ENCODE data around the gene GJB3.
"Not testable (repeated sequence)": the region's sequence is repeated elsewhere in the genome, so short reads cannot be mapped to it uniquely, and the experiment has no call there.

The GJB3 gene

GRCh38 chr1:34761176-34761761 is 19.7 kb upstream of the GJB3 start:
- no peak for DNase-seq

GRCh38 chr1:34761776-34762307 is 19.2 kb upstream of the GJB3 start:
- no peak for DNase-seq

GRCh38 chr1:34762474-34763141 is 18.4 kb upstream of the GJB3 start:
- DNase-seq, result no peak

- no peak for DNase-seq
Observed at GRCh38 chr1:34763142-34763781, 17.8 kb upstream of the GJB3 start.

- DNase-seq, result no peak
Observed at GRCh38 chr1:34768856-34769255, 12.2 kb upstream of the GJB3 start.

DNA sequence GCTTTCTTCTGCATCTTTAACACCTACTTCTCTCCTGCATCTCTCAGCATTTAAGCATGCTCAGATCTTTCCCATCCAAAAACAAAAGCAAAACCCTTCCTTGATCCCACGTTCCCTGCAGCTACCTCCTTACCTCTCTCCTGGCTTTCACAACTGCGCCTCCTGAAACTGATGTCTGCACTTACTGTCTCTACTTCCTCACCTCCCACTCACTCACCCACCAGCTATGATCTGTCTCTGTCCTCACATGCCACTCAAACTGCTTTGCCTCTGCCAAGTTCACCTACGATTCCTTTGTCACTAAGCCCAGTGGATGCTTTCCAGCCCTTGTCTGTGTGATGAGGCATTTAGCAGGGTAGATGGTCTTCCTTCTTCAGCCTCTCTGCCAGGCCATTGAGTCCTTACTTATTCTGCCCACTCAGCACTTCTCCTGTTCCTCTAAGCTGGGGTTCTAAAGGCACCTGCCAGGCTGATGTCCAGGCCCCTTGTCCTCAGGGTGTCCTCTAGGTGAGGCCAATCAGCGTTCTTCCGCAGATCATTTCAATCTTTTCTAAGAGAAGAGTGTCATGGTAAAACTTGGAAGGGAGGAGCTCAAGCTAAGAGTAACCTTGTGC is 10.0 kb upstream of the GJB3 start:
- DNase-seq, result no peak

DNA sequence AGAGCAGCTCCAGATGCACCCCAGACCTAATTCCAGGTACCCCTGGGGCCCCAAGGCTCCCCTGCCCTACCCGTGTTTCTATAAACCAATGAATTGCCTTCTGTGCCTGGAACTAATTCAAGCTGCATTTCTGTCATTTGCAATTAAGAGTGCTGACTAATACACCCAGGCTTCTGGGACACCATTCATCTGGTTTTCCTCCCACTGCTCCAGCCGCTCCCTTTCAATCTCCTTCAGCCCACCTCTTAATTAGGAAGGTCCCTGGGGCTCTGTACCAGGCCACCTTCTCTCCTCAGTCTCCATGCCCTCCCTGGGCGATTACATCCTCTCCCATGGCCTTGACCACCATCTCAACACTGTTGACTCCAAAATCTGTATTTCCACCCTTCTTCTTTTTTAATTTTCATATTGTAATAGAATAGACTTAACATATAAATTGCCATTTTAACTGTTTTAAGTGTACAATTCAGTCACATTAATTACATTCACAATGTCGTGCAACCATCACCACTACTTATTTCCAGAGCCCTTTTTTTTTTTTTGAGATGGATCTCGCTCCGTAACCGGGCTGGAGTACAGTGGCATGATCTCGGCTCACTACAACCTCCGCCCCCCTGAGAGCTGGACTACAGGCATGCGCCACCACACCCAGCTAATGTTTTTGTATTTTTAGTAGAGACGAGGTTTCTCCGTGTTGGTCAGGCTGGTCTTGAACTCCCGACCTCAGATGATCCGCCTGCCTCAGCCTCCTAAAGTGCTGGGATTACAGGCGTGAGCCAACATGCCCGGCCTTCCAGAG is 9.2 kb upstream of the GJB3 start:
- DNase-seq, result no peak

DNA sequence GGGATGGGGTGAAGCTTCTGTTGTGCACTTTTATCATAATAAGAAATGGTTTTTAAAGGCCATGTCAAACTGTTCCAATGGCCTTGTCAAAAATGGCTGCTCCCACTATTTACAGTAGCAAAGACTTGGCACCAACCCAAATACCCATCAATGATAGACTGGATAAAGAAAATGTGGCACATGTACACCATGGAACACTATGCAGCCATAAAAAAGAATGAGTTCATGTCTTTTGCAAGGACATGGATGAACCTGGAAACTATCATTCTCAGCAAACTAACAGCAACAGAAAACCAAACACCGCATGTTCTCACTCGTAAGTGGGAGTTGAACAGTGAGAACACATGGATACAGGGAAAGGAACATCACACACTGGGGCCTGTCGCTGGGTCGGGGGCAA is 7.9 kb upstream of the GJB3 start:
- DNase-seq, result not testable (repeated sequence)

GRCh38 chr1:34774957-34775356 is 6.1 kb upstream of the GJB3 start:
- DNase-seq, result no peak

DNA sequence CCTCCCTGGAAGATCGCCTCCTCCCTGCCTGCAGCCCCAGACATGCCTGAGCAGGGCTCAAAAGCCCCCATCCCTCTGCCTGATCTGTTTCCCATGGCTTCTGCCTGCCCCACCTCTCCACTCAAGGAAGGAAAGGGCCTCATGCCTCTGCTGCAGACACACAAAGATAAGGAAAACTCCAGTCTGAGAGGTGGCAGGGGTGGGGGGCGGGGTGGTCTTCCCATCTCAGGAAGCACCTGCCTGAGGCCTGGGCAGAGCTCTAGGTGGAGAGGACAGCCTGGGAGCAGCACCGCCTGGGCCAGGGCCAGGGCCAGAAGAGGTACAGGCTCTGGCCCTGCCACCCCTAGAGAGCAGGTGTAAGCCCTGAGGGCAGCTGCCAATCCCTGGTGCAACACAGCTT is 4.1 kb upstream of the GJB3 start:
- no peak for DNase-seq

DNA sequence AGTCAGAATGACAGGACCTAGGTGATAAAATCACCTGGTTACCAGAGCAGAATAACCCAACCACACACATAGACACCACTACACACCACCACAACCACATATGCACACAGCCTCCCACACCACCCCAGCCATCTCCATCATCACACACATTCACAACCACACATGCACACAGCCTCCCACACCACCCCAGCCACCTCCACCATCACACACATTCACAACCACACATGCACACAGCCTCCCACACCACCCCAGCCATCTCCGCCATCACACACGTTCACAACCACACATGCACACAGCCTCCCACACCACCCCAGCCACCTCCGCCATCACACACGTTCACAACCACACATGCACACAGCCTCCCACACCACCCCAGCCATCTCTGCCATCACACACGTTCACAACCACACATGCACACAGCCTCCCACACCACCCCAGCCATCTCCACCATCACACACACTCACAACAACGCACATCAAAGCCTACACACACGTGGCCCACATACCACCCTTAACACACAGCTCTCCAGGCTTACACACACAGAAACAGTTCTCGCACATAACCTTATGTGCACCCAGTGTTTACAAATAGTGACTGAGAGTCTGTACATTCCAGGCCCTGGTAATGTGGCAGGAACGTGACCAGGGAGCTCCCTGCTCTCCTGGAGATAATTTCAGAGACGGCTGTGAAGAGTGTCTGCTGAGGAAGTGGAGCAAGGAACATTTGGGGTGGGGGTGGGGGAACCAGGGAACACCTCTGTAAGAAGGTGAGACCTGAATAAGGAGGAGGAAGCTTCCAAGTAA is 3.3 kb upstream of the GJB3 start:
- no peak for DNase-seq

GRCh38 chr1:34778381-34778780 is 2.6 kb upstream of the GJB3 start:
- no peak for DNase-seq

DNA sequence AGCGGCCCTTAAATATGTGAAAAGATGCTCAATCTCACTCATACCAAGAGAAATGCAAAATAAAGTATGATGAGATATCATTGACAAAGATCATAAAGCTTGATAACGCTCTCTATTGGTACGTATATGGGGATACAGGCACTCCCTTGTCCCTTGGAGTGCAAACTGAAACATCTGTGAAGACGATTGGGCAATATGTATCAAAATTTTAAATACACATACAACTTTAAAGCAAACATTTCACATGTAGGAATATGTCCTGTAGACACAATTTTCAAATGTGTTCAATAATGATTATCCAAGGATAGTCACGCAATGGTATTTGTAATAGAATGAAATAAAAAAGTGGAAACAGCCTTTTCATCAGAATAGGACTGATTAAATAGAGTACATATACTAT is 2.0 kb upstream of the GJB3 start:
- DNase-seq, result no peak

DNA sequence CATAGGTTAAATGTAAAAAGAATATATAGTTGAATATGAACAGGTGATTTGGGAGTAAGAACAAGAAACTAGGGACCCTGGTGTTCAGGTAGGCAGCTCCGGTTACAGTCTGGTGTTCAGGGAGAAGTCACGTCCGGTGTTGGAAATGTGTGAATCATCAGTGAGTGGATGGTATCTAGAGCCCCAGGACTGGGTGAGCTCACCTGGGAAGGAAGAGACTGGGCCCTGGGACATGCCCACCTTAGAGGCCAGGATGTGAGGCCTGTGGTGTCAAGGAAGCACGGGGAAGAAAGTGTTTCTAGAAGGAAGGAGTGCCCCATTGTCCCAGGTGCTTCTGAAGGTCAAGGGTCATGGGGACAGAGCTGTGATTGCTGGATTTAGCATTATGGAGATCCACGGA is 1.5 kb upstream of the GJB3 start:
- DNase-seq, result no peak

- no peak for DNase-seq
Observed at GRCh38 chr1:34779962-34780361, 1.1 kb upstream of the GJB3 start.

DNA sequence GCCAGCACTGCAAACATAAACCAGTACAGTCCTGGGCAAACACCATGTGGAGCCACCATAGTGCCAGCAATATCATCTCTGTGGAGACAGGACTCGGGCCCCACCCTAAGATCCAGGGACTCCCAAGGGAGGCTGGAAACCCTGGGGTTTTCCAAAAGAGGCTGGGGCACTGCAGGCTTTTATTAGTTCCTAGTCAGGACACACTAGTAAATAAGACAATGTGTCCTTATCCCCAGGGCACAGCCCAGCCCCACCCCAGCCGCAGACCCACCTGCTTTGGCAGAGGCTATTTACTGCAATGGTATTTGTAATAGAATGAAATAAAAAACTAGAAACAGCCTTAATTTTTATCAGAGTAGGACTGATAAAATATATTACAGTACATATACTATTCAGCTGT is 486 bp upstream of the GJB3 start:
- DNase-seq, result no peak

DNA sequence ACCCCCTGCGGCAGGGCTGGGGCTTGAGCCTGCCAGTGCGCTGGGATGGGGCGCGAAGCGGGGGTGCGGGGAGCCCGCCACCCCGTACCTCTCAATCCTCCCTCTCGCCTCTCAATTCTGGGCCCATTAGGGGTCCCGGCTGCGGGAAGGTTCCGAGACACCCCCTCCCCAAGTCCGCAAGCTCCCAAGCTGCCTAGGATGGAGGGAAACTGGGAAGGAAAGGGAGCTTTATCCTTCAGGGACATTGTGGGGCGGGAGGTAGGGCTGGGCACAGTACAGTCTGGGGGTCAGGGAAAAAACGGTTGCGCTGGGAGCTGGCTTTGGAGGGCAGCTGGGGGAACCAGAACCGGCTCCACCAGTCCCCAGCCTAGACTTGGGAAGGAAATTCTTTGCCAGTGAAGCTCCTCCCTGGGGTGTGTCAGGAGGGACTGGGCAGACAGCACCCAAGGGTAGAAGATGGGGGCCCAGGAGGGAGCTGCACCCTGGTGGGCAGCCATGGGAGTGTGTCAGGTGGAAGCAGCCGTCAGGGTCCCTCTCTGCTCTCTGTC is 904 bp downstream of the GJB3 start:
- DNase-seq, result no peak

DNA sequence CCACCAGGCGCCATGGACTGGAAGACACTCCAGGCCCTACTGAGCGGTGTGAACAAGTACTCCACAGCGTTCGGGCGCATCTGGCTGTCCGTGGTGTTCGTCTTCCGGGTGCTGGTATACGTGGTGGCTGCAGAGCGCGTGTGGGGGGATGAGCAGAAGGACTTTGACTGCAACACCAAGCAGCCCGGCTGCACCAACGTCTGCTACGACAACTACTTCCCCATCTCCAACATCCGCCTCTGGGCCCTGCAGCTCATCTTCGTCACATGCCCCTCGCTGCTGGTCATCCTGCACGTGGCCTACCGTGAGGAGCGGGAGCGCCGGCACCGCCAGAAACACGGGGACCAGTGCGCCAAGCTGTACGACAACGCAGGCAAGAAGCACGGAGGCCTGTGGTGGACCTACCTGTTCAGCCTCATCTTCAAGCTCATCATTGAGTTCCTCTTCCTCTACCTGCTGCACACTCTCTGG is 3.8 kb downstream of the GJB3 start:
- no peak for DNase-seq

DNA sequence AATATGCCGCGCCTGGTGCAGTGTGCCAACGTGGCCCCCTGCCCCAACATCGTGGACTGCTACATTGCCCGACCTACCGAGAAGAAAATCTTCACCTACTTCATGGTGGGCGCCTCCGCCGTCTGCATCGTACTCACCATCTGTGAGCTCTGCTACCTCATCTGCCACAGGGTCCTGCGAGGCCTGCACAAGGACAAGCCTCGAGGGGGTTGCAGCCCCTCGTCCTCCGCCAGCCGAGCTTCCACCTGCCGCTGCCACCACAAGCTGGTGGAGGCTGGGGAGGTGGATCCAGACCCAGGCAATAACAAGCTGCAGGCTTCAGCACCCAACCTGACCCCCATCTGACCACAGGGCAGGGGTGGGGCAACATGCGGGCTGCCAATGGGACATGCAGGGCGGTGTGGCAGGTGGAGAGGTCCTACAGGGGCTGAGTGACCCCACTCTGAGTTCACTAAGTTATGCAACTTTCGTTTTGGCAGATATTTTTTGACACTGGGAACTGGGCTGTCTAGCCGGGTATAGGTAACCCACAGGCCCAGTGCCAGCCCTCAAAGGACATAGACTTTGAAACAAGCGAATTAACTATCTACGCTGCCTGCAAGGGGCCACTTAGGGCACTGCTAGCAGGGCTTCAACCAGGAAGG is 4.3 kb downstream of the GJB3 start:
- no peak for DNase-seq

DNA sequence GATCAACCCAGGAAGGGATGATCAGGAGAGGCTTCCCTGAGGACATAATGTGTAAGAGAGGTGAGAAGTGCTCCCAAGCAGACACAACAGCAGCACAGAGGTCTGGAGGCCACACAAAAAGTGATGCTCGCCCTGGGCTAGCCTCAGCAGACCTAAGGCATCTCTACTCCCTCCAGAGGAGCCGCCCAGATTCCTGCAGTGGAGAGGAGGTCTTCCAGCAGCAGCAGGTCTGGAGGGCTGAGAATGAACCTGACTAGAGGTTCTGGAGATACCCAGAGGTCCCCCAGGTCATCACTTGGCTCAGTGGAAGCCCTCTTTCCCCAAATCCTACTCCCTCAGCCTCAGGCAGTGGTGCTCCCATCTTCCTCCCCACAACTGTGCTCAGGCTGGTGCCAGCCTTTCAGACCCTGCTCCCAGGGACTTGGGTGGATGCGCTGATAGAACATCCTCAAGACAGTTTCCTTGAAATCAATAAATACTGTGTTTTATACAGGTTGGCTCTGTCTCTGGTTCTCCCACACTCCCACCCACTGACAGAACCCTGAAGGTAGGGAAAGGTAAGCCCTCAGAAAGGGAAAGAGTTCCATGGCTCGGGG is 5.0 kb downstream of the GJB3 start:
- no peak for DNase-seq

All from NCI-H524 treated with DMSO at 0.1 percent for 48 hours (cell line).